Sigmoid colon (tissue), 7 donors: ENCODE results near the gene SYAP1. TPM values are rescaled to one million over a fixed set of nuclear protein-coding genes. Genes with fewer than 3 reads are reported as not detected.

Experiments used
- DNase-seq: peaks from one replicate; pipeline ENCODE4 v3.0.0-alpha.2; 2019
- H3K27ac ChIP-seq, 4 donors: fragments of 200-600 bp; sonication (generic); one replicate each; pipeline ENCODE4 v1.5.1; 2016 to 2019; ENCODE audit warnings: mild to moderate bottlenecking in 1 of 4
- H3K27me3 ChIP-seq, 3 donors: fragments of 200-600 bp; sonication (generic); one replicate each; pipeline ENCODE4 v1.5.1; 2019; ENCODE audit warnings: mild to moderate bottlenecking in 1 of 3
- H3K36me3 ChIP-seq, 4 donors: fragments of 200-600 bp; sonication (generic); one replicate each; pipeline ENCODE4 v1.5.1; 2016 to 2019
- H3K4me1 ChIP-seq, 4 donors: fragments of 200-600 bp; sonication (generic); one replicate each; pipeline ENCODE4 v1.5.1; 2017 to 2019
- H3K4me3 ChIP-seq, 4 donors: fragments of 200-600 bp; sonication (generic); one replicate each; pipeline ENCODE4 v1.5.1; 2017 to 2019; ENCODE audit warnings: mild to moderate bottlenecking in 2 of 4, moderate library complexity in 1 of 4
- H3K9me3 ChIP-seq, 4 donors: fragments of 200-600 bp in 3 of 4; sonication (generic) in 3 of 4; one replicate each; pipeline versions ENCODE4 v1.5.1 to v1.6.1; 2013 to 2019
- EP300 ChIP-seq, 4 donors: sonication (generic); formaldehyde crosslinking; IDR thresholded peaks; one replicate each; pipeline ENCODE4 v1.6.1; 2017; ENCODE audit warnings: antibody characterized with exemption in 4 of 4
- POLR2A ChIP-seq, 2 donors: fragments of 450-650 bp; IDR thresholded peaks; one replicate each; pipeline ENCODE4 v1.6.1; 2016; ENCODE audit warnings: antibody characterized with exemption in 2 of 2, mild to moderate bottlenecking in 2 of 2, moderate library complexity in 2 of 2
- POLR2AphosphoS5 ChIP-seq, 4 donors: sonication (generic); formaldehyde crosslinking; IDR thresholded peaks; one replicate each; pipeline ENCODE4 v1.6.1; 2017; ENCODE audit warnings: antibody characterized with exemption in 4 of 4
- WGBS, 2 donors: extraction: QIAGEN DNeasy Blood & Tissue Kit; methylation state at CpG; one replicate each; pipeline ENCODE4 v1.1.7; 2013; 5-methylcytosine and 5-hydroxymethylcytosine counted together
- intact Hi-C: fragments of 100-400 bp; cut with DNase I; formaldehyde crosslinking; loops from one replicate; pipeline ENCODE4 v1.15.1; 2023
- polyA plus RNA-seq, 3 donors: library from polyadenylated mRNA; stranded (reverse); fragments of 200-250 nt; gene quantifications; one replicate each; pipeline ENCODE4 v1.2.3, GENCODE V29; 2013
- total RNA-seq, 4 donors: library from RNA; depleted of rRNA; stranded (reverse); fragments of >200 nt; gene quantifications; one replicate each; pipeline ENCODE4 v1.1.0, GENCODE V29; 2016
- TF ChIP-seq, protein P1 (sequence below), 4 experiments: fragments of 450-650 bp in 3 of 4; fragments of 200-600 bp in 1 of 4; IDR thresholded peaks; one replicate each; pipeline ENCODE4 v1.5.1; 2016 to 2019; ENCODE audit warnings: antibody characterized with exemption in 4 of 4, mild to moderate bottlenecking in 3 of 4, moderate library complexity in 2 of 4
- donor health status: healthy with polysubstance abuse.
- donor health status: Bipolar disorder and iron deficiency.
- donor health status: healthy.

The SYAP1 gene
- total and polyA plus RNA-seq, 7 donors = 17.5 to 31.4 (median 19.9) TPM

DNA sequence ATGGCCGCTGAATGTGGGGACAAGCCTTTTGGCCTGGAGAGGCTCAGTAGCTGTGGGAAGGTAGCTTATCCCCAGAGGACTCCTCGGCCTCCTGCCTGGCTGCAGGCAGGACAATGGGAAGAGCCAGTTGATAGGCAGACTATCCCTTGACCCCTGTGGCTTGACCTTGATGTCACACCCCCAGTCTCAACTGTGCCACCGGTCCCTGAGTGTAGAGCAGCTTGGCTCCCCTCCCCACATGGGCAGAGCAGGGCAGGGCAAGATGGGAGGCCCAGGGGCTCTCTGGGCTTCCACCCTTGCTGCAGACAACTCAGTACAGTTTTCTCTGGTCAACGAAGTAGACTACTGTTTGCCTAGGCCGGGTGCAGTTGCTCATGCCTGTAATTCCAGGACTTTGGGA, 25.7 kb downstream of the SYAP1 start:
- H3K4me1 ChIP-seq = no peaks in the 10 kb centered on the region
- H3K4me3 ChIP-seq = no peak overlapping the region
- DNase-seq = no peak
- intact Hi-C loops = no loop called here
- no peak overlapping the region for H3K27ac ChIP-seq
- peaks cover 6 to 47% (median 15%) of the 10 kb centered on the region in 4 donors for H3K36me3 ChIP-seq
- no peaks in the 10 kb centered on the region for H3K27me3 ChIP-seq
- 82 to 93% methylated on average over 5 of the region's 5 CpGs for WGBS, 2 donors
- TF ChIP-seq POLR2A (IDR thresholded peaks at IDR 0.05) (no peak), POLR2AphosphoS5 (IDR thresholded peaks at IDR 0.05) (no peak), EP300 (IDR thresholded peaks at IDR 0.05) (no peak)
- TF ChIP-seq, protein P1, sequence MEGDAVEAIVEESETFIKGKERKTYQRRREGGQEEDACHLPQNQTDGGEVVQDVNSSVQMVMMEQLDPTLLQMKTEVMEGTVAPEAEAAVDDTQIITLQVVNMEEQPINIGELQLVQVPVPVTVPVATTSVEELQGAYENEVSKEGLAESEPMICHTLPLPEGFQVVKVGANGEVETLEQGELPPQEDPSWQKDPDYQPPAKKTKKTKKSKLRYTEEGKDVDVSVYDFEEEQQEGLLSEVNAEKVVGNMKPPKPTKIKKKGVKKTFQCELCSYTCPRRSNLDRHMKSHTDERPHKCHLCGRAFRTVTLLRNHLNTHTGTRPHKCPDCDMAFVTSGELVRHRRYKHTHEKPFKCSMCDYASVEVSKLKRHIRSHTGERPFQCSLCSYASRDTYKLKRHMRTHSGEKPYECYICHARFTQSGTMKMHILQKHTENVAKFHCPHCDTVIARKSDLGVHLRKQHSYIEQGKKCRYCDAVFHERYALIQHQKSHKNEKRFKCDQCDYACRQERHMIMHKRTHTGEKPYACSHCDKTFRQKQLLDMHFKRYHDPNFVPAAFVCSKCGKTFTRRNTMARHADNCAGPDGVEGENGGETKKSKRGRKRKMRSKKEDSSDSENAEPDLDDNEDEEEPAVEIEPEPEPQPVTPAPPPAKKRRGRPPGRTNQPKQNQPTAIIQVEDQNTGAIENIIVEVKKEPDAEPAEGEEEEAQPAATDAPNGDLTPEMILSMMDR (IDR thresholded peaks at IDR 0.05) = no peak
- no peaks in the 10 kb centered on the region for H3K9me3 ChIP-seq

DNA sequence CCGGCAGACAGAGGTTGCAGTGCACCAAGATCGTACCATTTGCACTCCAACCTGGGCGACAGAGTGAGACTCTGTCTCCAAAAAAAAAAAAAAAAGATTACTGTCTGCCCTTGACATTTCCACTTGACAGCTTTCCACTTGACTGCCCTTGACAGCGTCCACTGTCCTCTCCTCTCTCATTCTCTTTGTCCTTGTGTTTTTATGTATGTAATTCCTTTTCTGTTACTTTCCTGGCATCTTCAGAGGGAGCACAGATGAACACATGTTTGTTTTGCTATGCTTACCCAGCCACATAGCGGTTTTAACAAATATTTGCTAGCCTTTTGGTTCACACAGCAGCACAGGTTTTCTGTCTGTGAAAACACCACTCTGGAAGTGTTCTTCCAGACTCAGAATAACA, 26.2 kb downstream of the SYAP1 start:
- TF ChIP-seq POLR2AphosphoS5 (IDR thresholded peaks at IDR 0.05) (no peak), EP300 (IDR thresholded peaks at IDR 0.05) (no peak), POLR2A (IDR thresholded peaks at IDR 0.05) (no peak)
- TF ChIP-seq, protein P1 (IDR thresholded peaks at IDR 0.05) = no peak

DNA sequence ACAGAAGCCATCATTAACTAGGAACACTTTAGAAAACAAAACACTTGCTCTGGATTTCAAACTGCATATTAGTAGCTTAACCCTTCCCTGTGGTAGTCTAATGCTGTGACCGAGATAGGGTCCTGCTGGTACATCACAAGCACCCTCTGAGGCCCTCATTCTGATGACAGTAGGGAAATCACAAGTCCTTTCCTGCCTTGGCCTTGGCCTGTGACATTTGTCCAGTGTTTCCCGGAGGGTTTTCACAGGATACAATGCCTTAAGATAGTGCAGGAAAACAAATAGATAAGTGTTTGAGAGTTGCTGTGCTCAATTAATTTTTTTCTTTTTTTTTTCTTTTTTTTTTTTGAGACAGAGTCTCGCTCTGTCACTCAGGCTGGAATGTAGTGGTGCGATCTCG, 29.0 kb downstream of the SYAP1 start:
- TF ChIP-seq POLR2A (IDR thresholded peaks at IDR 0.05) (no peak), POLR2AphosphoS5 (IDR thresholded peaks at IDR 0.05) (no peak), EP300 (IDR thresholded peaks at IDR 0.05) (no peak)
- TF ChIP-seq, protein P1 (IDR thresholded peaks at IDR 0.05) = no peak
- no peaks in the 10 kb centered on the region for H3K27me3 ChIP-seq
- peaks cover 6 to 36% (median 15%) of the 10 kb centered on the region in 4 donors for H3K36me3 ChIP-seq
- no peaks in the 10 kb centered on the region for H3K4me1 ChIP-seq
- H3K4me3 ChIP-seq = no peak overlapping the region
- DNase-seq = no peak
- H3K27ac ChIP-seq = no peak overlapping the region
- no peaks in the 10 kb centered on the region for H3K9me3 ChIP-seq
- intact Hi-C loops = no loop called here
- WGBS, 2 donors = 92 to 97% methylated on average over 5 of the region's 5 CpGs

More for the DNA sequence above, 26.2 kb downstream of the SYAP1 start:
- no peak overlapping the region for H3K27ac ChIP-seq
- H3K36me3 ChIP-seq = peaks cover 6 to 47% (median 15%) of the 10 kb centered on the region in 4 donors
- no peaks in the 10 kb centered on the region for H3K27me3 ChIP-seq
- WGBS, 2 donors = 91 to 96% methylated on average over 5 of the region's 5 CpGs
- intact Hi-C loops = no loop called here
- no peak for DNase-seq
- no peaks in the 10 kb centered on the region for H3K4me1 ChIP-seq
- H3K9me3 ChIP-seq = no peaks in the 10 kb centered on the region
- H3K4me3 ChIP-seq = no peak overlapping the region

DNA sequence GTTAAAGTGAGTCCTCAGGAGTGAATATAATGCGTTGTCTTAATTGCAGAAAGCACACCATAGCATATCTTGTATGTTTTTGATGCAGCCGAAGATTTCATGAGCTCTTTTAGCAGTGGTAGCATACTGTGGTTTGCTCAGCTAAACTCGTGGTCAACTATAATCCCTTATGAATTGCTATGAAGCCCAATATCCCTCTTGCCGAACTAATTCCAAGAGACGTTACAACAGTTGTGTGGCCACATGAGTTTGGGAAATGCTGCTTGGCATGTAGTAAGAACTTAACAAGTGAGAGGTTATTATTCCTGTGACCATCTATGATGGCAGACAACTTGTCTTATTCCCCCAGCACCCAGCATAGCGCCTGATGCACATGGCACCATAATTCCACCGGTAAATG, 30.7 kb downstream of the SYAP1 start:
- Histone ChIP-seq H3K27me3 (no peaks in the 10 kb centered on the region), H3K4me3 (no peak overlapping the region), H3K36me3 (peaks cover 0 to 22% (median 2%) of the 10 kb centered on the region in 4 donors), H3K27ac (no peak overlapping the region), H3K4me1 (no peaks in the 10 kb centered on the region), H3K9me3 (no peaks in the 10 kb centered on the region)
- intact Hi-C loops = no loop called here
- TF ChIP-seq EP300 (IDR thresholded peaks at IDR 0.05) (no peak), POLR2AphosphoS5 (IDR thresholded peaks at IDR 0.05) (no peak)
- TF ChIP-seq, protein P1 (IDR thresholded peaks at IDR 0.05) = no peak
- WGBS, 2 donors = 95 to 97% methylated on average over 7 of the region's 7 CpGs
- no peak for DNase-seq

DNA sequence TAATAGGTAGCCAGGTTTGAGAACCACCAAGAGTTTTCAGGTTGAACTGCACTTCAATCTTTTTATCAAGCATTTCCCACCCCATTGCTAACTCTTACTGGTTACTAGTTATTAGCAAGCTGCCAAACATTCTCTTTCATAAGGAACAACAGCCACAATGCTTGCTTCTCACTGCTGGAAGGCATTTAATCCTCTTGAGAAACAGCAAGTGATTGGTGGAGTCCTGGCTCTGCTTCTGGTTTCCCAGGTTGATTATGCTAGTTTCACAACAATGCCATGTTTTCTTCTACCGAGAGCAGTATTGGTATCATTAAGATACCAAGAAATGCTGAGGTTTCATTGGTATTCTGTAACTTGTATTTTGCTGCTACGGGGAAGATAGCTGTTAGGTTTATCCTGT, 34.6 kb downstream of the SYAP1 start:
- TF ChIP-seq POLR2A (IDR thresholded peaks at IDR 0.05) (no peak), EP300 (IDR thresholded peaks at IDR 0.05) (no peak), POLR2AphosphoS5 (IDR thresholded peaks at IDR 0.05) (no peak)
- TF ChIP-seq, protein P1 (IDR thresholded peaks at IDR 0.05) = no peak
- no peaks in the 10 kb centered on the region for H3K9me3 ChIP-seq
- intact Hi-C loops = no loop called here
- no peaks in the 10 kb centered on the region for H3K27me3 ChIP-seq
- peaks cover 4 to 42% (median 16%) of the 10 kb centered on the region in 4 donors for H3K36me3 ChIP-seq
- DNase-seq = no peak
- 96% methylated on average over 2 of the region's 2 CpGs for WGBS, 2 donors
- H3K4me3 ChIP-seq = no peak overlapping the region
- no peaks in the 10 kb centered on the region for H3K4me1 ChIP-seq
- H3K27ac ChIP-seq = no peak overlapping the region
